Measurements from ENCODE around the gene WNT4. TPM values are rescaled to one million over a fixed set of nuclear protein-coding genes. Genes with fewer than 3 reads are reported as not detected.

The WNT4 gene
- total and polyA plus RNA-seq, 2 donors from 2014 or later, result 0.45 to 0.69 TPM

DNA sequence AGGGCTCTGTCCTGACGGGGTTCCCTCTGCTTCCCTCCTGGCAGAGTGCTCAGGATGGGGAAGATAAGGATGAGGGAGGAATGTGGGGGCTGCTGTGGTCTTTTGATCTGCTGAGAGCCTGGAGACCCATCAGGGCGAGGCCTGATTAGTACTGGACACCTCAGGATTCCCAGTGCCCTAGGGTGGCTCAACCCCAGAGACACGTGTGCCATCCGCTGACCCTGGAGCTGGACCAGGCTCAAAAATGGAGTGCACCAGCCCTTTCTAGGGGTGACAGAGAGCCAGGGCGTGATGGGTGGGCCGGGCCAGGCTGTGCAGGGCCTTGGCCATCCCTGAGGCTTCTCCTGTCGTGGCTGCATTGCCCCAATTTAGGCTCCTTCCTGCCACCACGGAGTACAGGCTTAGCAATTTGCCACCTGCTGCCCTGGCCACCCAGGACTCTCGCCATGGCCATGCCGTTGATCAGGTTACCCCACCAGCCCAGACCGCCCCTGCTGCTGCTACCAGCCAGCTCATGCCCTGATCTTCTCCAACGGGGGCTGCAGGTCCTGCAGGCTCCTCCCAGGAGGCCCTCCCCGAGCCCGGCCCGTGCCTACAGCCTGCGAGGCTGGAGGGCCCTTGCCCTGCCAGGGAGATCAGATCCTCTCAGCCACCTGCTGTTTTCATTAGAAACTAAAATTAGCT is 9.5 kb downstream of the WNT4 start:
- H3K27ac ChIP-seq (ENCODE audit: low read depth in 2 of 2, low read length in 2 of 2), result no peak overlapping the region
- no peak overlapping the region for H3K4me3 ChIP-seq (ENCODE audit: low read length in 3 of 3)
- TF ChIP-seq, protein P1, sequence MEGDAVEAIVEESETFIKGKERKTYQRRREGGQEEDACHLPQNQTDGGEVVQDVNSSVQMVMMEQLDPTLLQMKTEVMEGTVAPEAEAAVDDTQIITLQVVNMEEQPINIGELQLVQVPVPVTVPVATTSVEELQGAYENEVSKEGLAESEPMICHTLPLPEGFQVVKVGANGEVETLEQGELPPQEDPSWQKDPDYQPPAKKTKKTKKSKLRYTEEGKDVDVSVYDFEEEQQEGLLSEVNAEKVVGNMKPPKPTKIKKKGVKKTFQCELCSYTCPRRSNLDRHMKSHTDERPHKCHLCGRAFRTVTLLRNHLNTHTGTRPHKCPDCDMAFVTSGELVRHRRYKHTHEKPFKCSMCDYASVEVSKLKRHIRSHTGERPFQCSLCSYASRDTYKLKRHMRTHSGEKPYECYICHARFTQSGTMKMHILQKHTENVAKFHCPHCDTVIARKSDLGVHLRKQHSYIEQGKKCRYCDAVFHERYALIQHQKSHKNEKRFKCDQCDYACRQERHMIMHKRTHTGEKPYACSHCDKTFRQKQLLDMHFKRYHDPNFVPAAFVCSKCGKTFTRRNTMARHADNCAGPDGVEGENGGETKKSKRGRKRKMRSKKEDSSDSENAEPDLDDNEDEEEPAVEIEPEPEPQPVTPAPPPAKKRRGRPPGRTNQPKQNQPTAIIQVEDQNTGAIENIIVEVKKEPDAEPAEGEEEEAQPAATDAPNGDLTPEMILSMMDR (IDR thresholded peaks at IDR 0.05; ENCODE audit: borderline replicate concordance, extremely low read depth, insufficient read depth), result no peak
- H3K36me3 ChIP-seq (ENCODE audit: control insufficient read depth in 2 of 3, insufficient read depth in 3 of 3, low read length in 3 of 3), result no peaks in the 10 kb centered on the region
- FAIRE-seq (no peak), DNase-seq (peak in 3 of 5 donors; percentile 47 to 56 (median 50))
- H3K9ac ChIP-seq (ENCODE audit: low read length in 3 of 3), result no peak overlapping the region
- H3K27me3 ChIP-seq (ENCODE audit: control insufficient read depth, insufficient read depth, low read length), result no peaks in the 10 kb centered on the region
- intact Hi-C loops (cut with DNase I), result no loop called here
- no peaks in the 10 kb centered on the region for H3K9me3 ChIP-seq (ENCODE audit: control insufficient read depth in 2 of 3, insufficient read depth in 1 of 3, low read length in 3 of 3)
- no peaks in the 10 kb centered on the region for H3K4me1 ChIP-seq (ENCODE audit: control insufficient read depth in 2 of 3, insufficient read depth in 2 of 3, low read depth in 1 of 3, low read length in 3 of 3)

DNA sequence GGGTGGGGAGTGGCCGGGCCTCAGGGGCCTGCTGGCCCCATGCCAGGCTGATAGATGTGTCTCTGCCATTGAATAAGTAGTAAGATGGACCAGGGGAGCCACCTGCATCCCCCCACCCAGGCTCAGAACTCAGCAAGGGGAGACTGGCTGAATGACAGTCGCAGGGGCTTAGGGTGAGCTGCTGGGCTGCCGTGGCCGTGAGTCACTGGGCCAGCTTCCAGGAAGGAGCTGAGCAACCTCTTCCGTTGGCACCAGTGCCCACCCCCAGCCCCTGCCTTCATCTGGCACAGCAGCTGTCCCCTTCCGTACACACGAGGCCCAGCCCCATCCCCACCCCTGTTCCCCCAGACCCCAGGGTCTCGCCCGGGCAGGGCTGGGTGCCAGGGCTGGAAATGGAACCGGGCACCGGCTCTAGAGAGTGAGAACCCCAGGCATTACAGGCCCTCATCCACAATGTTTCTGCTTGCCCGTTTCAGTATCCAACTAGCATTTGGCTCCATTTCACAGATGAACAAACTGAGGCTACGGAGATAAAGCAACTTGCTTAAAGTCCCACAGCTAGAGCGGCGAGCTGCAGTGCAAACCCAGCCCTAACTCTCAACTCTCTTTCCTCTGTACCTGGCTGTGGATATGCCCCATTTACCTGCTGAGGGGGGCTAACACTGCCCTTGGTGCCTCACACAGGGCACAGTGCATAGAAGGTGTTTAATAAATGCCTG is 10.2 kb downstream of the WNT4 start:
- H3K27ac ChIP-seq (ENCODE audit: low read depth in 2 of 2, low read length in 2 of 2), result no peak overlapping the region
- no peaks in the 10 kb centered on the region for H3K36me3 ChIP-seq (ENCODE audit: control insufficient read depth in 2 of 3, insufficient read depth in 3 of 3, low read length in 3 of 3)
- H3K4me3 ChIP-seq (ENCODE audit: low read length in 3 of 3), result no peak overlapping the region
- TF ChIP-seq, protein P1 (IDR thresholded peaks at IDR 0.05; ENCODE audit: borderline replicate concordance, extremely low read depth, insufficient read depth), result no peak
- H3K9ac ChIP-seq (ENCODE audit: low read length in 3 of 3), result no peak overlapping the region
- intact Hi-C loops (cut with DNase I), result no loop called here
- H3K9me3 ChIP-seq (ENCODE audit: control insufficient read depth in 2 of 3, insufficient read depth in 1 of 3, low read length in 3 of 3), result no peaks in the 10 kb centered on the region
- FAIRE-seq, result no peak
- no peak for DNase-seq
- no peaks in the 10 kb centered on the region for H3K4me1 ChIP-seq (ENCODE audit: control insufficient read depth in 2 of 3, insufficient read depth in 2 of 3, low read depth in 1 of 3, low read length in 3 of 3)
- H3K27me3 ChIP-seq (ENCODE audit: control insufficient read depth, insufficient read depth, low read length), result no peaks in the 10 kb centered on the region

DNA sequence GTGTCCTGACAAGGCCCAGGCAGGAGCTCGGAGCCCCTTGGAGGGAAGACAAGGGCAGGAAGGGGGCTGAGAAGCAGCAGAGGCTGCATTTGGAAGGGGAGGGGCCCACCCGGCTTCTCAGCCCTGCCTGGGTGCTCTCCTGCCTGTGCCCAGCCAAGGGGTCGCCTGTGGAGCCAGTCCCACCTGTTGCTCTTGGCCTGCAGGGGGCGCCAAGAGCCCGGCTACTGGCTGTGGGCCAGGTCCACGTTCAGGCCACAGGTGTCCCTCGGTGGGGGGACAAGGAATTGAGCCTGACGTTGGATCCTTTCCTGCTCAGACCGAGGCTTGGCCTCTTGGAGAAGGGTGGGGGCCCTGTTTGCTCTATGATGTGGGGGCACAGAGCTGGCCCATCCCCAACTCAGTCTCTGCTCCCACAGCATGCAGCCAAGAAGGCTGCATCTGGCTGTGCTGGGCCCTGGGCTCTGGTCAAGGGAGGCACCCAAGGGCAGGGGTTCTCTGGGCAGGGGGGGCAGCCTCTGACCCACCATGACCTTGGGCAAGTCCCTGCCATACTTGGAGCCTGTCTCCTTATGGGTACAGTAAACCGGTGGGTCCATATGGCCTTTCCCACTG is 10.9 kb downstream of the WNT4 start:
- intact Hi-C loops (cut with DNase I), result no loop called here
- FAIRE-seq (no peak), DNase-seq (peak in 4 of 5 donors; percentile 80 to 87 (median 82))
- Histone ChIP-seq H3K4me1 (ENCODE audit: control insufficient read depth in 2 of 3, insufficient read depth in 2 of 3, low read depth in 1 of 3, low read length in 3 of 3) (no peaks in the 10 kb centered on the region), H3K36me3 (ENCODE audit: control insufficient read depth in 2 of 3, insufficient read depth in 3 of 3, low read length in 3 of 3) (no peaks in the 10 kb centered on the region), H3K27ac (ENCODE audit: low read depth in 2 of 2, low read length in 2 of 2) (no peak overlapping the region), H3K27me3 (ENCODE audit: control insufficient read depth, insufficient read depth, low read length) (no peaks in the 10 kb centered on the region), H3K4me3 (ENCODE audit: low read length in 3 of 3) (no peak overlapping the region), H3K9ac (ENCODE audit: low read length in 3 of 3) (no peak overlapping the region), H3K9me3 (ENCODE audit: control insufficient read depth in 2 of 3, insufficient read depth in 1 of 3, low read length in 3 of 3) (no peaks in the 10 kb centered on the region)
- TF ChIP-seq, protein P1 (IDR thresholded peaks at IDR 0.05; ENCODE audit: borderline replicate concordance, extremely low read depth, insufficient read depth), result peak; percentile 62
